Osteoblast (primary cell): Measurements from ENCODE around the gene SORBS1. TPM values are rescaled to one million over a fixed set of nuclear protein-coding genes. Genes with fewer than 3 reads are reported as not detected.

Experiments used
- DNase-seq: peaks from one replicate; pipeline ENCODE4 v3.0.0; 2011; ENCODE audit warnings: low spot score, mixed read lengths; ENCODE audit not compliant: insufficient read length; ENCODE audit errors: missing footprints
- H2AFZ ChIP-seq: 2 replicates; pipeline ENCODE4 v1.6.0; 2011; ENCODE audit warnings: mild to moderate bottlenecking, low read length
- H3K27ac ChIP-seq: 2 replicates; pipeline ENCODE4 v1.5.1; 2011; ENCODE audit warnings: mild to moderate bottlenecking, low read depth, low read length, moderate library complexity
- H3K27me3 ChIP-seq: 2 replicates; pipeline ENCODE4 v1.6.0; 2012; ENCODE audit warnings: mild to moderate bottlenecking, control low read depth, inconsistent platforms, low read length, moderate library complexity; ENCODE audit not compliant: insufficient read depth
- H3K36me3 ChIP-seq: 2 replicates; pipeline ENCODE4 v1.5.1; 2011; ENCODE audit warnings: mild to moderate bottlenecking, low read length, control low read depth, moderate library complexity; ENCODE audit not compliant: insufficient read depth
- H3K4me1 ChIP-seq: 2 replicates; pipeline ENCODE4 v1.5.1; 2011; ENCODE audit warnings: mild to moderate bottlenecking, low read length, control low read depth, moderate library complexity; ENCODE audit not compliant: insufficient read depth
- H3K4me2 ChIP-seq: 2 replicates; pipeline ENCODE4 v1.6.0; 2011; ENCODE audit warnings: mild to moderate bottlenecking, low read length; ENCODE audit not compliant: insufficient read depth
- H3K4me3 ChIP-seq: fragments of 200-600 bp; sonication (generic); 3 replicates; pipeline ENCODE4 v1.5.1; 2012; ENCODE audit warnings: mild to moderate bottlenecking, low read length, inconsistent platforms; ENCODE audit not compliant: insufficient read depth
- H3K79me2 ChIP-seq: 2 replicates; pipeline ENCODE4 v1.6.0; 2012; ENCODE audit warnings: mild to moderate bottlenecking, low read length, control low read depth, inconsistent platforms; ENCODE audit not compliant: insufficient read depth
- H3K9me3 ChIP-seq: 2 replicates; pipeline ENCODE4 v1.5.1; 2011; ENCODE audit warnings: low read depth, low read length, control low read depth
- H4K20me1 ChIP-seq: 2 replicates; pipeline ENCODE4 v1.6.0; 2012; ENCODE audit warnings: mild to moderate bottlenecking, low read length, control low read depth; ENCODE audit not compliant: insufficient read depth
- total RNA-seq: library from RNA; depleted of rRNA; stranded (reverse); fragments of >200 nt; gene quantifications from 2 replicates; pipeline ENCODE4 v1.2.3, GENCODE V29; 2012
- TF ChIP-seq, protein P1 (sequence below): IDR thresholded peaks from 2 replicates; pipeline ENCODE4 v1.5.1; 2011; ENCODE audit warnings: mild to moderate bottlenecking, low read depth, low read length, moderate library complexity; ENCODE audit errors: extremely low read depth

SORBS1 gene
- total RNA-seq, 1 donor: 0.72 TPM

DNA sequence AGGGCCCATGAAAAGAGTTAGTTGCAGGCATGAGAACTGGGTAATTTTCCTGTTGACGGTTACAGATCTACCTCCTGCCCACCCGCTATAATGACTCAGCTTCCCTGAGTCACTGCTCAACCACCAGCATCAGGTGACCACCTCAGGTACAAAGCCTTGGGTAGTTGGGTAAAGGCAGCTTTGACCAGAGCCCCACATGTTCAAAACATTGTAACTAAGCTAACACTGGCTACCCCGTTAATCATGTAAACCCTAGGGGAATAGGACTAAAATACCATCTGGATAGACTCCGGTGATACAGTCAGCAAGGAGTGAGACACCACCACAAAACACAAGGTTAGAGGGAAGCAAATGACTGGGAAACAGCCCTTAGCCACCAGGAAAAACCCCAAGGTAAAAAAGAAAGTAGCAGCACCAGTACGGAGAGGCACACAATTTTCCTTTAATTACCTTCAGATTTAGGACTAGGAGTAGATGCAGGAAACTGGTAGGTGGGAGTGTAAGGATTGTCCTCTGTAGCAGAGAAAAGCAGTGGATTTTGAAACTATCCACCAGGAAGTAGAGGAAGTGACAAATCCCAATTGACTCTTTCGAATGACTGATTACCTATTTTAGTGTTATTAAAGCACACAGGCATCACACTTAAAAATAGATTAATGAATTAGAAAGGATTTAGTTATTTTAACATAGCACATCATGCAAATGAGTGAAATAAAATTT, 166.8 kb downstream of the SORBS1 start:
- TF ChIP-seq, protein P1, sequence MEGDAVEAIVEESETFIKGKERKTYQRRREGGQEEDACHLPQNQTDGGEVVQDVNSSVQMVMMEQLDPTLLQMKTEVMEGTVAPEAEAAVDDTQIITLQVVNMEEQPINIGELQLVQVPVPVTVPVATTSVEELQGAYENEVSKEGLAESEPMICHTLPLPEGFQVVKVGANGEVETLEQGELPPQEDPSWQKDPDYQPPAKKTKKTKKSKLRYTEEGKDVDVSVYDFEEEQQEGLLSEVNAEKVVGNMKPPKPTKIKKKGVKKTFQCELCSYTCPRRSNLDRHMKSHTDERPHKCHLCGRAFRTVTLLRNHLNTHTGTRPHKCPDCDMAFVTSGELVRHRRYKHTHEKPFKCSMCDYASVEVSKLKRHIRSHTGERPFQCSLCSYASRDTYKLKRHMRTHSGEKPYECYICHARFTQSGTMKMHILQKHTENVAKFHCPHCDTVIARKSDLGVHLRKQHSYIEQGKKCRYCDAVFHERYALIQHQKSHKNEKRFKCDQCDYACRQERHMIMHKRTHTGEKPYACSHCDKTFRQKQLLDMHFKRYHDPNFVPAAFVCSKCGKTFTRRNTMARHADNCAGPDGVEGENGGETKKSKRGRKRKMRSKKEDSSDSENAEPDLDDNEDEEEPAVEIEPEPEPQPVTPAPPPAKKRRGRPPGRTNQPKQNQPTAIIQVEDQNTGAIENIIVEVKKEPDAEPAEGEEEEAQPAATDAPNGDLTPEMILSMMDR: no peak

GRCh38 chr10:95392681-95393164, 168.4 kb downstream of the SORBS1 start:
- H3K4me1 ChIP-seq: no peaks in the 10 kb centered on the region
- no peak overlapping the region for H3K27ac ChIP-seq
- no peak for DNase-seq
- H3K79me2 ChIP-seq: no peaks in the 10 kb centered on the region
- H3K9me3 ChIP-seq: no peaks in the 10 kb centered on the region
- no peak overlapping the region for H2AFZ ChIP-seq
- no peaks in the 10 kb centered on the region for H3K36me3 ChIP-seq
- H3K27me3 ChIP-seq: peaks cover 6% of the 10 kb centered on the region
- H3K4me3 ChIP-seq: no peak overlapping the region
- no peak overlapping the region for H3K4me2 ChIP-seq
- TF ChIP-seq, protein P1: no peak
- no peaks in the 10 kb centered on the region for H4K20me1 ChIP-seq

More for the DNA sequence above, 166.8 kb downstream of the SORBS1 start:
- Histone ChIP-seq H4K20me1 (no peaks in the 10 kb centered on the region), H3K4me1 (no peaks in the 10 kb centered on the region), H2AFZ (no peak overlapping the region), H3K9me3 (no peaks in the 10 kb centered on the region), H3K79me2 (no peaks in the 10 kb centered on the region), H3K27me3 (no peaks in the 10 kb centered on the region), H3K4me2 (no peak overlapping the region), H3K36me3 (no peaks in the 10 kb centered on the region), H3K4me3 (no peak overlapping the region), H3K27ac (no peak overlapping the region)
- DNase-seq: no peak

- TF ChIP-seq, protein P1: no peak
- Histone ChIP-seq H3K79me2 (no peaks in the 10 kb centered on the region), H3K36me3 (no peaks in the 10 kb centered on the region), H3K27ac (no peak overlapping the region), H2AFZ (no peak overlapping the region), H3K27me3 (peaks cover 6% of the 10 kb centered on the region), H3K9me3 (no peaks in the 10 kb centered on the region), H4K20me1 (no peaks in the 10 kb centered on the region), H3K4me1 (no peaks in the 10 kb centered on the region), H3K4me2 (no peak overlapping the region), H3K4me3 (no peak overlapping the region)
- DNase-seq: no peak
Observed at GRCh38 chr10:95392217-95392584, 169.0 kb downstream of the SORBS1 start.

- Histone ChIP-seq H4K20me1 (no peaks in the 10 kb centered on the region), H2AFZ (no peak overlapping the region), H3K27me3 (peaks cover 6% of the 10 kb centered on the region), H3K9me3 (no peaks in the 10 kb centered on the region), H3K4me1 (no peaks in the 10 kb centered on the region), H3K36me3 (no peaks in the 10 kb centered on the region), H3K4me3 (no peak overlapping the region), H3K27ac (no peak overlapping the region), H3K79me2 (no peaks in the 10 kb centered on the region), H3K4me2 (no peak overlapping the region)
- TF ChIP-seq, protein P1: peak; percentile 16
- DNase-seq: no peak
Observed at GRCh38 chr10:95391581-95392216, 169.5 kb downstream of the SORBS1 start.
